Activated CD4-positive, CD25-positive, alpha-beta regulatory T cell treated with anti-CD3 and anti-CD28 coated beads, Interleukin-2, amount 50 U/mL, for 72 hours (primary cell): Measurements from ENCODE around the gene SPART.
"Not testable (repeated sequence)": the region's sequence is repeated elsewhere in the genome, so short reads cannot be mapped to it uniquely, and the experiment has no call there.

Experiments used
- DNase-seq: peaks from one replicate; pipeline ENCODE4 v3.0.0; 2021

The SPART gene

GRCh38 chr13:36310417-36311108 is 35.6 kb downstream of the SPART start:
- no peak for DNase-seq

DNA sequence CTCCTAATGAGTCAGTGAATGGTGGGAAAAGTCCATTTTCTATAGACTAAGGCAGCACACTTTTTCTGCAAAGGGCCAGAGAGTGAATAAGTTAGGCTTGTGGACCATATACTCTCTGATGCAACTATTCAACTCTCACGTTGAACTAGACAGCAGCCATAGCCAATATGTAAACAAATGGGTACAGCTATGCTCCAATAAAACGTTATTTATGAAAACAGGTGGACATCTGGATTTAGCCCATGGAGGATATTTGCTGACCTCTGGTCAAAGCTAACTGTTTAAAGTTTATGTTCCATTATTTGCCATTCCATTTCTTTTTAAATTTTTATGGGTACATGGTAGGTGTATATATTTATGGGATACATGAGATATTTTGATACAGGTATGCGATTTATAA is 43.9 kb downstream of the SPART start:
- DNase-seq: no peak

DNA sequence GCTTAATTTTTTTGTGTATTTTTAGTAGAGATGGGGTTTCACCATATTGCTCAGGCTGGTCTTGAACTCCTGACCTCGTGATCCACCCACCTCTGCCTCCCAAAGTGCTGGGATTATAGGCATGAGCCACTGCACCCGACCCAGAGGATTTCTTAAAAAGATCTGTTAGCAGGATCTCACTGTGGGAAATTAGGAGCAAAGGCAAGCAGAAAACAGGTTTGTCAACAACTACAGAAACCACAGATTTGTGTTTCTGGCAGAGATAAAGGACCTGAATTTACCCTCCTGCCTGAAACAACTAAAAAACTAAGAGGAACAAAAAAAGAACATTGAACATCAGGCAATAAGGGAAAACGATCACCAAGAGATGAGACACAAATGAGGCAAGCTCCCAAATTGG is 46.7 kb downstream of the SPART start:
- DNase-seq: not testable (repeated sequence)

GRCh38 chr13:36298535-36299068 is 47.6 kb downstream of the SPART start:
- no peak for DNase-seq

- DNase-seq: peak; percentile 48
Measured at GRCh38 chr13:36297366-36298338, 48.5 kb downstream of the SPART start, which contains the start of gene CCDC169. Gene CCDC169 (minus strand): TSS chr13:36297814. CDS start chr13:36297719, 95 bp downstream.

- no peak for DNase-seq
Measured at GRCh38 chr13:36294096-36294495, 52.1 kb downstream of the SPART start.

DNA sequence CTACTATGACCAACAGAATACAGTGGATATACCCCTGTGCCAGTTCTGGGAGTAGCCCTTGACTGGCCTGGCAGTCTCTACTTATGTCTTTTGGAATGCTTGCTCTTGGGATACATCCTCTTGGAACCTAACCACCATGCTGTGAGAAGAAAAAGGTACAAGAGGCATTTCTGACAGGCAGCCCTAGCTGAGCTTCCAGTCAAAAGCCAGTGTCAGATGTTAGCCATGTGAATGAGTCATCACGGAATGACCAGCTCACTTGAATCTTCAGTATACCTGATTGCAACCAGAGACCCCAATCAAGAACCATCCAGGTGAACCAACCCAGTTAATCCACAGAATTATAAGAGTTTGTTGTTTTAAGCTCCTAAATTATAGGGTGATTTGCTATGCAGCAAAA is 52.7 kb downstream of the SPART start:
- DNase-seq: no peak

GRCh38 chr13:36288794-36289391 is 57.3 kb downstream of the SPART start:
- no peak for DNase-seq

DNA sequence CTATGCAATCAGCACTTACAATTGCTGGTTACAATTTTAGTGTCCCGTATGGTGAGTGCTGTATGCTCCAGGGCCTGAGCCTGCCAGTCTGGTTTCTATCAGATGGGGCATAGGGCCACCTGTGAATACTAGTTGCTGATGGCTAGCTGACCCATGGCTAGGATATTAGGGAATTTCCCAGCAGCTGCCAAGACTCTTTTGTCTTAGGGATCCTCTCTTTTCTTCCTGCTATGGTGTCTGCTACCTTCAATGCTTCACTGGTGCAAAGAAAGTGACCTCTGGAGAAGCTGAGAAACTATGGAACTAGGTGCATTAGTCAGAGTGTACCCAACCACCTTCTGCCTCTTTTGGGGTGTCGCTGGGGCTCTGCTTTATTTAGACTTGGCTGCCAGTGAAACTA is 60.2 kb downstream of the SPART start:
- DNase-seq: no peak

- DNase-seq: no peak
Measured at GRCh38 chr13:36282821-36283432, 63.3 kb downstream of the SPART start.

DNA sequence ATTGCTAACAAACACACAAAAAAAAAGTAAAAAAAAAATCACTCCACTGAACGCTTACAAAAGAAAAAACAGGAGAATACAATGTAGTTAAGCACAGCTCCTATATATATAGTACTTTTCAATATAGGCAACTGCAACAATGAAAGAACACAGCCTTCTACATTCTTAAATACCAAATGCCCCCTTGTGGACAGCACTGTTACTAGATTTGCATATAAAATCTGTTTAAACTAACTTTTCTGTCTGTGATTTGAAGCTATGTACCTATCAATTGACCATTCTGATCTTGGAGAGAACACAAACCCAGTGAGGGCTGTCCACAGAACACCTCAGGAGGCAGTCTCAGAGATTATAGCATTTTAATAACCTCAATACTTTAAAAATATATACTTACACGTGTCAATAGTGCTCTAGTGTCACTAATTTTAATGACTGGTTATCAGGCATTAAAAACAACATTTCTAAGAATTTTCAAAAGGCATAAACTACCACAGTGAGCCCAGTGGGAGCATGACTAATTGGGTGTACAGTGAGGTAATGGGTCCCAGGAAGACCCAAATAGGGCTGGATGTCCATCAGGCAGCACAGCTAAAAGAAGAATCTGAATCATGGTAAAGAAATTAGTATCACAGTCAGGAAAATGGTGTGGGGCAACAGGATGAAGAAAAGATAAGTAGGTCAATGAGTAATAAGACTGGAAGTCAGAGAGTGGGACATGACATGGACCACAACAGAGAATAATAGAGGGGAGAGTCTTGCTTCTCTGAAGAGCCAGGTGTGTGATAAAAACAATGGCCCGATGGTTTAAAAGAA is 70.8 kb downstream of the SPART start:
- no peak for DNase-seq

DNA sequence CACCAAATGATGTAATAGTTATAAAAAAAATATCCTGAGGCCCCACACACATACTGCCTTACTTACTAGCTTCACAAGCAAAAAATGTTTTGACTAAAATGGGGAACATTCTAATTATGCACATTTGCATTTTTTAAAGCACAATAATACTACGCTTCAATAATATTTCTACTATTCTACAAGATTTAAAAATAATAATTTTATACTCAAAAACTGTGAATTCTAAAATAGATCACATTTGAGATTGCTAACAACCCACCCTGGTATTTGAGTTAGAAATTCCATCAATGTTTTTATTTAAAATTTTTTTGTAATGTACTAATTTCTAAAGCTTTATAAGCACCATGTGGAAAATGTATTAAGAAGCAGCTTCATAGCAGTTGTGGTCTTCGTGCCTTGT is 72.8 kb downstream of the SPART start:
- DNase-seq: no peak

GRCh38 chr13:36261976-36262375 is 84.2 kb downstream of the SPART start:
- no peak for DNase-seq

DNA sequence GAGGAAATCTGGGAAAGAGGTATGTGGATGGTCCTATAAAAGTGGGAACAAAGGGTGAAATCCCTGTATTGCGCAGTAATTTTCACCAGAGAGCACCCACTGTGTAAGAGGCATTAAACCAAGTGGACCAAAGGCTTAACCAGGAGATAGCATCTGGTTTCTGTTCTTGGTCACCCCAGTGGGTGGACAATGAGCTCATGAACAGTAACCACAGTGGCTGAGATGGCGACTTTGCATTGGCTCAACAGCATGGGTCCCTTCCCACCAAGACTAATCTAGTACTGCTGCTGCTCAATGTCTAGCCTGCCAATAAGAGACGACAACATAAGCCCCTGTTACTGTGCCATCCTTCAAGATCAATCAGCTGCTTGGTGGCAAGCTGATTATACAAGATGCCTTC is 85.2 kb downstream of the SPART start:
- no peak for DNase-seq

- DNase-seq: no peak
Measured at GRCh38 chr13:36259361-36260137, 86.6 kb downstream of the SPART start.

GRCh38 chr13:36258831-36259230 is 87.4 kb downstream of the SPART start:
- no peak for DNase-seq
